ENCODE data around the gene PPP3CA. TPM values are rescaled to one million over a fixed set of nuclear protein-coding genes. Genes with fewer than 3 reads are reported as not detected.

Gene PPP3CA
- total and polyA plus RNA-seq, 2 of the 13 experiments (the other 11 are each of a cell fraction or from before 2014, with no cell fraction given) = 4.8 to 13.2 TPM

DNA sequence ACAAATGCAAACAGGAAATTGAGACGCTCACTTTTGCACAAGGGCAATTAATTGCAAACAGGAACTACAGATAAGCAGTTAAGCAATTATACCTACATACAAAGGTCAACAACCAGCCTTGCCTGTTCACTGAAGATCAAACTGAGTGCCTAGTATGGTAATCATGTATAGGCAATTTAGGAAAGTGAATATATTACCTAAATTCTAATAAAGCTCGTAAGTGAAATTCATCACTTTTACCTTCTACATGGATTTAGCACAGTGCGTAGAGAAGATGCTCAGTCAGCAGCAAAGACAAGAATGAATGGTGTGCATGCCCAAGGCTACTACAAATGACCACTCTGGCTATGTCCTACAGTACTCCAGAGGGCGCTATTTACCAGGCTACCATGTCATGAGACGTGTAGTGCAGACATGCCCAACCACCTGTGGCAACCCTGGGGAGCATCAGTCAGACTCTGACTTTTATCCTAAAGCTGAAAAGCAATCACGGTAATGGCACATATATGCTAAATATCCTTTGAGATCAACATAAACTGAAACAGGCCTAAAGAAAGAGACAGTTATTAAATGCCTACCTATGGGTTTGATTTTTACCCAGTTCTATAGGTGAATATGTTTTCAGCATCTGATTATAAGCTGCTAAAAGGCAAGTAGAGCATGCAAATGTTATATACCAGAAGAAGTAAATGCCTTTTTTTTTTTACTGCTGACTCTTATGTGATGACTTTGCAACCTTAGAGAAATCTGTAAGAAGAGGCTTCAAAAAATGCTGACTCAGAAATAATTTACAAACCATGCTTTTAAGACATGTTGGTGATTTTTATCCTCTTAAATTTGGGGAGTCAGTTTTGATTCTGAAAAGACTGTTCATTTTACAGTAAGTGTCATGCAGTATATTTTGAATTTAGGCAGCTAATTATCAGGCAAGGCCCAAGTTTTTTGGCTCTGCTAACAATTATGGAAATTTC is 178.0 kb downstream of the PPP3CA start (continued):
- TF ChIP-seq ZBTB4 (CRISPR knock-in tag; IDR thresholded peaks at IDR 0.05; ENCODE audit: borderline replicate concordance) (no peak), SOX6 (IDR thresholded peaks at IDR 0.05) (no peak), SOX6 (CRISPR knock-in tag; IDR thresholded peaks at IDR 0.05) (peak; percentile 76), ZNF7 (CRISPR knock-in tag; IDR thresholded peaks at IDR 0.05) (no peak), ZNF781 (CRISPR knock-in tag; IDR thresholded peaks at IDR 0.05; ENCODE audit: borderline replicate concordance, not compliant biosample characterization) (no peak), ZFP90 (CRISPR knock-in tag; IDR thresholded peaks at IDR 0.05; ENCODE audit: borderline replicate concordance) (no peak), MED13 (CRISPR knock-in tag; IDR thresholded peaks at IDR 0.05) (0 out of 2 replicates have a peak, but pooled peaks have one; percentile 46), THAP11 (CRISPR knock-in tag; IDR thresholded peaks at IDR 0.05) (peak; percentile 61), SP2 (CRISPR knock-in tag; IDR thresholded peaks at IDR 0.05) (no peak), RELA (CRISPR knock-in tag; IDR thresholded peaks at IDR 0.05) (no peak), TOPORS (CRISPR knock-in tag; IDR thresholded peaks at IDR 0.05) (no peak), ZNF501 (CRISPR knock-in tag; IDR thresholded peaks at IDR 0.05) (no peak), GFI1 (CRISPR knock-in tag; IDR thresholded peaks at IDR 0.05; ENCODE audit: borderline replicate concordance) (no peak), GABPA (IDR thresholded peaks at IDR 0.05; ENCODE audit: low read depth, low read length) (no peak), GABPA (CRISPR knock-in tag; IDR thresholded peaks at IDR 0.05; ENCODE audit: low read depth) (no peak), RBM22 (optimal IDR thresholded peaks at IDR 0.05; ENCODE audit: low read length) (no peak), KAT7 (CRISPR knock-in tag; IDR thresholded peaks at IDR 0.05; ENCODE audit: borderline replicate concordance) (no peak), KDM5A (IDR thresholded peaks at IDR 0.05; ENCODE audit: borderline replicate concordance, low read length) (peak; percentile 44; the same call in 1 of the 2 replicates)
- TF ChIP-seq, protein P1, sequence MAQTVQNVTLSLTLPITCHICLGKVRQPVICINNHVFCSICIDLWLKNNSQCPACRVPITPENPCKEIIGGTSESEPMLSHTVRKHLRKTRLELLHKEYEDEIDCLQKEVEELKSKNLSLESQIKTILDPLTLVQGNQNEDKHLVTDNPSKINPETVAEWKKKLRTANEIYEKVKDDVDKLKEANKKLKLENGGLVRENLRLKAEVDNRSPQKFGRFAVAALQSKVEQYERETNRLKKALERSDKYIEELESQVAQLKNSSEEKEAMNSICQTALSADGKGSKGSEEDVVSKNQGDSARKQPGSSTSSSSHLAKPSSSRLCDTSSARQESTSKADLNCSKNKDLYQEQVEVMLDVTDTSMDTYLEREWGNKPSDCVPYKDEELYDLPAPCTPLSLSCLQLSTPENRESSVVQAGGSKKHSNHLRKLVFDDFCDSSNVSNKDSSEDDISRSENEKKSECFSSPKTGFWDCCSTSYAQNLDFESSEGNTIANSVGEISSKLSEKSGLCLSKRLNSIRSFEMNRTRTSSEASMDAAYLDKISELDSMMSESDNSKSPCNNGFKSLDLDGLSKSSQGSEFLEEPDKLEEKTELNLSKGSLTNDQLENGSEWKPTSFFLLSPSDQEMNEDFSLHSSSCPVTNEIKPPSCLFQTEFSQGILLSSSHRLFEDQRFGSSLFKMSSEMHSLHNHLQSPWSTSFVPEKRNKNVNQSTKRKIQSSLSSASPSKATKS (CRISPR knock-in tag; IDR thresholded peaks at IDR 0.05) = no peak
- TF ChIP-seq, protein P2, sequence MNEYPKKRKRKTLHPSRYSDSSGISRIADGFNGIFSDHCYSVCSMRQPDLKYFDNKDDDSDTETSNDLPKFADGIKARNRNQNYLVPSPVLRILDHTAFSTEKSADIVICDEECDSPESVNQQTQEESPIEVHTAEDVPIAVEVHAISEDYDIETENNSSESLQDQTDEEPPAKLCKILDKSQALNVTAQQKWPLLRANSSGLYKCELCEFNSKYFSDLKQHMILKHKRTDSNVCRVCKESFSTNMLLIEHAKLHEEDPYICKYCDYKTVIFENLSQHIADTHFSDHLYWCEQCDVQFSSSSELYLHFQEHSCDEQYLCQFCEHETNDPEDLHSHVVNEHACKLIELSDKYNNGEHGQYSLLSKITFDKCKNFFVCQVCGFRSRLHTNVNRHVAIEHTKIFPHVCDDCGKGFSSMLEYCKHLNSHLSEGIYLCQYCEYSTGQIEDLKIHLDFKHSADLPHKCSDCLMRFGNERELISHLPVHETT (CRISPR knock-in tag; conservative IDR thresholded peaks at IDR 0.05) = 0 out of 2 replicates have a peak, but pooled peaks have one; percentile 29
- TF ChIP-seq, protein P3, sequence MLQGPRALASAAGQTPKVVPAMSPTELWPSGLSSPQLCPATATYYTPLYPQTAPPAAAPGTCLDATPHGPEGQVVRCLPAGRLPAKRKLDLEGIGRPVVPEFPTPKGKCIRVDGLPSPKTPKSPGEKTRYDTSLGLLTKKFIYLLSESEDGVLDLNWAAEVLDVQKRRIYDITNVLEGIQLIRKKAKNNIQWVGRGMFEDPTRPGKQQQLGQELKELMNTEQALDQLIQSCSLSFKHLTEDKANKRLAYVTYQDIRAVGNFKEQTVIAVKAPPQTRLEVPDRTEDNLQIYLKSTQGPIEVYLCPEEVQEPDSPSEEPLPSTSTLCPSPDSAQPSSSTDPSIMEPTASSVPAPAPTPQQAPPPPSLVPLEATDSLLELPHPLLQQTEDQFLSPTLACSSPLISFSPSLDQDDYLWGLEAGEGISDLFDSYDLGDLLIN (CRISPR knock-in tag; IDR thresholded peaks at IDR 0.05; ENCODE audit: borderline replicate concordance) = no peak
